Panc1 (cell line): ENCODE results near the gene LTO1. TPM values are rescaled to one million over a fixed set of nuclear protein-coding genes. Genes with fewer than 3 reads are reported as not detected.

Source experiments
- ATAC-seq: fragments of 200-7000 bp; cut with Tn5 transposase; 2 replicates; pipeline ENCODE4 v1.9.1; 2020; ENCODE audit warnings: mild to moderate bottlenecking, moderate library complexity
- BruUV-seq: library from RNA; stranded (reverse); fragments of 400-500 nt; replicated peaks from 2 replicates; lab custom pipeline; 2021; lab: Mats Ljungman, UMichigan
- CTCF ChIA-PET: fragments of 300-600 bp; sonication (Branson Sonifier 250); formaldehyde crosslinking; loops from one replicate; lab custom pipeline; 2022; ENCODE audit warnings: antibody characterized with exemption; lab: Charles Lee
- POLR2A ChIA-PET: fragments of 300-600 bp; sonication (Branson Sonifier 250); formaldehyde crosslinking; loops from one replicate; lab custom pipeline; 2022; ENCODE audit warnings: antibody characterized with exemption; lab: Charles Lee
- DNase-seq: peaks from one replicate; pipeline ENCODE4 v3.0.0-alpha.2; 2010; ENCODE audit warnings: low read depth, low spot score
- H3K27ac ChIP-seq: 2 replicates; pipeline ENCODE4 v1.5.1; 2011; ENCODE audit warnings: mild to moderate bottlenecking, low read length, inconsistent platforms
- H3K27me3 ChIP-seq: fragments of 200-500 bp; sonication (Bioruptor generic); 2 replicates; pipeline ENCODE4 v1.6.0; 2014; ENCODE audit warnings: low read length, inconsistent platforms; ENCODE audit not compliant: control insufficient read depth, insufficient read depth
- H3K36me3 ChIP-seq: fragments of 200-500 bp; sonication (Bioruptor generic); 2 replicates; pipeline ENCODE4 v1.5.1; 2014; ENCODE audit warnings: inconsistent platforms, mild to moderate bottlenecking, low read length, moderate library complexity; ENCODE audit not compliant: control insufficient read depth, insufficient read depth
- H3K4me1 ChIP-seq: 2 replicates; pipeline ENCODE4 v1.5.1; 2011; ENCODE audit warnings: inconsistent platforms, mild to moderate bottlenecking, low read length, moderate library complexity; ENCODE audit not compliant: control insufficient read depth, insufficient read depth
- H3K4me3 ChIP-seq, 2 experiments: 2 replicates each; pipeline ENCODE4 v1.5.1; 2011 to 2012; ENCODE audit warnings: low read depth in 2 of 2, low read length in 2 of 2, mild to moderate bottlenecking in 2 of 2, inconsistent platforms in 1 of 2, moderate library complexity in 1 of 2
- H3K9me3 ChIP-seq: fragments of 200-500 bp; sonication (Bioruptor generic); 2 replicates; pipeline ENCODE4 v1.5.1; 2014; ENCODE audit warnings: low read depth, mild to moderate bottlenecking, inconsistent platforms, low read length, moderate library complexity; ENCODE audit not compliant: control insufficient read depth, insufficient read depth
- CTCF ChIP-seq: fragments of 450-650 bp; IDR thresholded peaks from 2 replicates; pipeline ENCODE4 v1.5.1; 2017; ENCODE audit warnings: mild to moderate bottlenecking
- POLR2AphosphoS5 ChIP-seq: IDR thresholded peaks from 2 replicates; pipeline ENCODE4 v1.6.1; 2012; ENCODE audit warnings: mild to moderate bottlenecking, low read depth, low read length, moderate library complexity
- REST ChIP-seq, 2 experiments: IDR thresholded peaks; 2 replicates each; pipeline ENCODE4 v1.6.1; 2011 to 2012; ENCODE audit warnings: low read depth in 2 of 2, control low read depth in 1 of 2, low read length in 1 of 2, mild to moderate bottlenecking in 1 of 2, moderate library complexity in 1 of 2; ENCODE audit not compliant: insufficient read depth in 1 of 2
- SIN3A ChIP-seq: IDR thresholded peaks from 2 replicates; pipeline ENCODE4 v1.6.1; 2012; ENCODE audit warnings: low read depth, mild to moderate bottlenecking, low read length, moderate library complexity, borderline replicate concordance; ENCODE audit not compliant: insufficient read depth
- TCF7L2 ChIP-seq: IDR thresholded peaks from 2 replicates; pipeline ENCODE4 v1.6.1; 2011; ENCODE audit warnings: mild to moderate bottlenecking, low read depth, low read length, inconsistent platforms
- in situ Hi-C: cut with HindIII; loops from 2 replicates; pipeline ENCODE4 v1.10.0; 2016; ENCODE audit warnings: low sequenced_read_pairs, low pct_unique_long_range_greater_than_20kb
- intact Hi-C: fragments of 100-400 bp; cut with micrococcal nuclease; formaldehyde crosslinking; loops from one replicate; pipeline ENCODE4 v1.10.0; 2022; ENCODE audit not compliant: unreplicated experiment
- total RNA-seq: library from RNA; stranded (reverse); gene quantifications from one replicate; pipeline ENCODE4 v1.2.1, GENCODE V29; 2021; ENCODE audit not compliant: unreplicated experiment

The LTO1 gene
- total RNA-seq, 1 experiment from 2014 or later = 28.7 TPM

- in situ Hi-C loops = no loop called here
- peaks cover 48% of the 10 kb centered on the region for H3K4me1 ChIP-seq
- no peaks in the 10 kb centered on the region for H3K9me3 ChIP-seq
- ChIA-PET CTCF (no interaction called here), POLR2A (interaction anchor here (0.6 kb wide), 2 partner anchors 280 to 1635 kb away, joined by 3 to 6 read pairs; no protein-coding TSS in a partner anchor)
- intact Hi-C loops = loop anchor here (2.0 to 5.0 kb wide), 3 partner anchors 263 to 513 kb away; no protein-coding TSS in a partner anchor
- H3K27ac ChIP-seq = peak overlapping the region; percentile 98
- no peak; the same call in 1 of the 2 replicates for ATAC-seq
- BruUV-seq = no TSS peak
- peak overlapping the region; percentile 80 to 93 for H3K4me3 ChIP-seq
- TF ChIP-seq CTCF (no peak), TCF7L2 (no peak; the same call in 1 of the 2 replicates), REST (IDR thresholded peaks at IDR 0.05; ENCODE audit: insufficient read depth in 1 of 2, low read depth in 2 of 2, low read length in 1 of 2) (no peak), POLR2AphosphoS5 (no peak), SIN3A (no peak)
- DNase-seq = no peak
- peaks cover 7% of the 10 kb centered on the region; the same call in 1 of the 2 replicates for H3K36me3 ChIP-seq
- H3K27me3 ChIP-seq = no peaks in the 10 kb centered on the region
These were observed 34.7 kb downstream of the LTO1 start for GRCh38 chr11:69640260-69640994.

GRCh38 chr11:69639831-69640230 lies 35.3 kb downstream of the LTO1 start:
- intact Hi-C loops (loop anchor here (2.0 to 5.0 kb wide), 3 partner anchors 263 to 513 kb away; no protein-coding TSS in a partner anchor), in situ Hi-C loops (no loop called here)
- peaks cover 7% of the 10 kb centered on the region; the same call in 1 of the 2 replicates for H3K36me3 ChIP-seq
- DNase-seq = no peak
- BruUV-seq = no TSS peak
- peak overlapping the region; percentile 98 for H3K27ac ChIP-seq
- ChIA-PET CTCF (interaction anchor here (0.6 kb wide), 1 partner anchor 539 kb away, joined by 9 read pairs; no protein-coding TSS in a partner anchor), POLR2A (interaction anchor here (0.6 to 0.7 kb wide), 4 partner anchors 11 to 1634 kb away, joined by 3 to 6 read pairs (median 4); no protein-coding TSS in a partner anchor)
- H3K27me3 ChIP-seq = no peaks in the 10 kb centered on the region
- H3K9me3 ChIP-seq = no peaks in the 10 kb centered on the region
- peaks cover 47% of the 10 kb centered on the region for H3K4me1 ChIP-seq
- peak overlapping the region; percentile 80 to 93 for H3K4me3 ChIP-seq
- ATAC-seq = no peak
- TF ChIP-seq TCF7L2 = no peak
- TF ChIP-seq REST (IDR thresholded peaks at IDR 0.05; ENCODE audit: insufficient read depth in 1 of 2, low read depth in 2 of 2, low read length in 1 of 2) = no peak
- no peak for TF ChIP-seq SIN3A
- no peak for TF ChIP-seq POLR2AphosphoS5
- no peak for TF ChIP-seq CTCF
